Stomach (tissue), 9 donors: ENCODE results near the gene CNOT11. TPM values are rescaled to one million over a fixed set of nuclear protein-coding genes. Genes with fewer than 3 reads are reported as not detected.

ENCODE experiments used
- DNase-seq, 2 donors: peaks; one replicate each; pipeline versions ENCODE4 v3.0.0 to v3.0.0-alpha.2; 2013 to 2019
- H3K27ac ChIP-seq, 5 donors: fragments of 200-600 bp in 4 of 5; sonication (generic) in 4 of 5; one replicate each; pipeline ENCODE4 v1.5.1; 2013 to 2019; ENCODE audit warnings: mild to moderate bottlenecking in 1 of 5, moderate library complexity in 1 of 5
- H3K27me3 ChIP-seq, 3 donors: fragments of 200-600 bp; sonication (generic); one replicate each; pipeline ENCODE4 v1.5.1; 2017 to 2019; ENCODE audit warnings: mixed run types in 1 of 3
- H3K36me3 ChIP-seq, 4 donors: fragments of 200-600 bp; sonication (generic); 1 replicate in 3 of 4; 2 replicates in 1 of 4; pipeline ENCODE4 v1.5.1; 2016 to 2019
- H3K4me1 ChIP-seq, 4 donors: fragments of 200-600 bp; sonication (generic); one replicate each; pipeline ENCODE4 v1.5.1; 2016 to 2019
- H3K4me3 ChIP-seq, 4 donors: fragments of 200-600 bp; sonication (generic) in 3 of 4; one replicate each; pipeline ENCODE4 v1.5.1; 2016 to 2019; ENCODE audit warnings: mild to moderate bottlenecking in 1 of 4
- H3K9me3 ChIP-seq, 4 donors: fragments of 200-600 bp; sonication (generic); one replicate each; pipeline ENCODE4 v1.5.1; 2016 to 2019
- CTCF ChIP-seq, 7 experiments: fragments of 450-650 bp in 4 of 7; fragments of 200-600 bp in 3 of 7; sonication (generic) in 3 of 7; IDR thresholded peaks; one replicate each; pipeline ENCODE4 v1.5.1; 2016 to 2019; ENCODE audit warnings: antibody characterized with exemption in 7 of 7, control low read depth in 2 of 7, mild to moderate bottlenecking in 1 of 7
- EP300 ChIP-seq: sonication (generic); formaldehyde crosslinking; IDR thresholded peaks from one replicate; pipeline ENCODE4 v1.6.1; 2017; ENCODE audit warnings: antibody characterized with exemption
- POLR2A ChIP-seq, 4 donors: fragments of 450-650 bp; IDR thresholded peaks; one replicate each; pipeline ENCODE4 v1.6.1; 2016; ENCODE audit warnings: antibody characterized with exemption in 4 of 4, control low read depth in 2 of 4, mild to moderate bottlenecking in 1 of 4, moderate library complexity in 1 of 4
- POLR2AphosphoS5 ChIP-seq, 3 donors: sonication (generic); formaldehyde crosslinking; IDR thresholded peaks; one replicate each; pipeline ENCODE4 v1.6.1; 2016; ENCODE audit warnings: antibody characterized with exemption in 3 of 3
- WGBS, 5 donors: extraction: QIAGEN DNeasy Blood & Tissue Kit in 3 of 5; methylation state at CpG; one replicate each; pipeline versions ENCODE4 v1.1.5 to v1.1.7; 2013 to 2018; 5-methylcytosine and 5-hydroxymethylcytosine counted together
- intact Hi-C: fragments of 100-400 bp; cut with DNase I; formaldehyde crosslinking; loops from one replicate; pipeline ENCODE4 v1.15.1; 2023; ENCODE audit warnings: low total_unique reads
- polyA plus RNA-seq, 3 donors: library from polyadenylated mRNA; stranded (reverse); fragments of 200-250 nt; gene quantifications; one replicate each; pipeline ENCODE4 v1.2.3, GENCODE V29; 2013
- total RNA-seq, 5 donors: library from RNA; depleted of rRNA; stranded (reverse); fragments of >200 nt; gene quantifications; one replicate each; pipeline versions ENCODE4 v1.1.0 to v1.2.3, GENCODE V29; 2014 to 2016
- donor health status: healthy with polysubstance abuse.
- donor health status: Bipolar disorder and iron deficiency.
- donor health status: healthy.

The CNOT11 gene
- total and polyA plus RNA-seq, 8 donors, result 9.3 to 71.4 (median 23.3) TPM

- H3K27me3 ChIP-seq, result no peaks in the 10 kb centered on the region
- H3K27ac ChIP-seq, result no peak overlapping the region
- intact Hi-C loops, result no loop called here
- no peaks in the 10 kb centered on the region for H3K9me3 ChIP-seq
- DNase-seq, result peak; percentile 32 to 69
- H3K36me3 ChIP-seq, result peaks cover 29 to 96% (median 85%) of the 10 kb centered on the region in 4 donors
- no peak overlapping the region for H3K4me3 ChIP-seq
- 35 to 52% (median 39%) methylated on average over 7 of the region's 7 CpGs for WGBS, 5 donors
- peaks cover 11 to 19% (median 16%) of the 10 kb centered on the region in 4 donors for H3K4me1 ChIP-seq
- TF ChIP-seq POLR2A (IDR thresholded peaks at IDR 0.05), result no peak
- peak in 1 of 7 experiments; percentile 22 for TF ChIP-seq CTCF (IDR thresholded peaks at IDR 0.05)
- TF ChIP-seq POLR2AphosphoS5 (IDR thresholded peaks at IDR 0.05), result peak in 1 of 3 donors; percentile 40
- TF ChIP-seq EP300, result no peak
These were observed 24.4 kb downstream of the CNOT11 start for GRCh38 chr2:101277111-101277510.

GRCh38 chr2:101278925-101279324 is 26.2 kb downstream of the CNOT11 start:
- Histone ChIP-seq H3K27me3 (no peaks in the 10 kb centered on the region), H3K4me1 (peaks cover 5 to 9% (median 7%) of the 10 kb centered on the region in 4 donors), H3K4me3 (no peak overlapping the region), H3K9me3 (no peaks in the 10 kb centered on the region), H3K36me3 (peaks cover 37 to 96% (median 85%) of the 10 kb centered on the region in 4 donors), H3K27ac (no peak overlapping the region)
- no peak for DNase-seq
- TF ChIP-seq CTCF (IDR thresholded peaks at IDR 0.05), result no peak
- TF ChIP-seq POLR2A (IDR thresholded peaks at IDR 0.05), result no peak
- TF ChIP-seq POLR2AphosphoS5 (IDR thresholded peaks at IDR 0.05), result no peak
- TF ChIP-seq EP300, result no peak
- WGBS, 5 donors, result 82 to 87% (median 85%) methylated on average over 3 of the region's 3 CpGs
- intact Hi-C loops, result no loop called here

- Histone ChIP-seq H3K36me3 (peaks cover 47 to 100% (median 94%) of the 10 kb centered on the region in 4 donors), H3K4me3 (no peak overlapping the region), H3K27ac (no peak overlapping the region), H3K4me1 (peaks cover 5 to 9% (median 7%) of the 10 kb centered on the region in 4 donors), H3K27me3 (no peaks in the 10 kb centered on the region), H3K9me3 (no peaks in the 10 kb centered on the region)
- no peak for TF ChIP-seq EP300
- TF ChIP-seq POLR2A (IDR thresholded peaks at IDR 0.05), result no peak
- no peak for TF ChIP-seq CTCF (IDR thresholded peaks at IDR 0.05)
- WGBS, 5 donors, result 96 to 100% (median 97%) methylated on average over 4 of the region's 4 CpGs
- DNase-seq, result no peak
- intact Hi-C loops, result no loop called here
These were observed 28.8 kb downstream of the CNOT11 start for GRCh38 chr2:101281482-101281881.

- Histone ChIP-seq H3K27ac (no peak overlapping the region), H3K36me3 (peaks cover 56 to 100% (median 100%) of the 10 kb centered on the region in 4 donors), H3K9me3 (no peaks in the 10 kb centered on the region), H3K4me1 (no peaks in the 10 kb centered on the region), H3K4me3 (no peak overlapping the region), H3K27me3 (no peaks in the 10 kb centered on the region)
- TF ChIP-seq POLR2A (IDR thresholded peaks at IDR 0.05) (no peak), EP300 (no peak), CTCF (IDR thresholded peaks at IDR 0.05) (no peak), POLR2AphosphoS5 (IDR thresholded peaks at IDR 0.05) (no peak)
- 90 to 98% (median 94%) methylated on average over 3 of the region's 3 CpGs for WGBS, 5 donors
- no peak for DNase-seq
- intact Hi-C loops, result no loop called here
These were observed 30.3 kb downstream of the CNOT11 start for GRCh38 chr2:101282980-101283379.
